ENCODE data around the gene PREX1. TPM values are rescaled to one million over a fixed set of nuclear protein-coding genes. Genes with fewer than 3 reads are reported as not detected.

The PREX1 gene
- polyA plus RNA-seq, 1 experiment: 1.3 TPM

DNA sequence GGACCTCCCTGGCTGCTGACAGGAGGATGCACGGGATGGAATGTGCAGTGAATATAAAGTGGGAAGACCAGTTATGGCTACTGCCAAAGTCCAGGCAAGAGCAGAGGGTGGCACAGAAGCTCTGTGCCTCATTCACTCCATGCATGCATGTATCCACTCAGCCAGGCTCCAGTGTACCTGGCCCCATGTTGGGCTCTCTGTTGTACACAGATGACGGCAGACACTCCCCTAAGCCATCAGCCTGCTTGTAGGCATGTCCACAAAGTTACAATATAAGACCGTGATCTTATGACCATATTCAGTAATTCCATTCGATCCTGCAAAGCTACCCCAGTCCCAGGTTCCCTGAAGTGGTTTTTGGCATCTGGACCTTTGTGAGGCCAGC, 116.8 kb downstream of the PREX1 start:
- DNase-seq (ENCODE audit: low read depth): no peak
- TF ChIP-seq, protein P1, sequence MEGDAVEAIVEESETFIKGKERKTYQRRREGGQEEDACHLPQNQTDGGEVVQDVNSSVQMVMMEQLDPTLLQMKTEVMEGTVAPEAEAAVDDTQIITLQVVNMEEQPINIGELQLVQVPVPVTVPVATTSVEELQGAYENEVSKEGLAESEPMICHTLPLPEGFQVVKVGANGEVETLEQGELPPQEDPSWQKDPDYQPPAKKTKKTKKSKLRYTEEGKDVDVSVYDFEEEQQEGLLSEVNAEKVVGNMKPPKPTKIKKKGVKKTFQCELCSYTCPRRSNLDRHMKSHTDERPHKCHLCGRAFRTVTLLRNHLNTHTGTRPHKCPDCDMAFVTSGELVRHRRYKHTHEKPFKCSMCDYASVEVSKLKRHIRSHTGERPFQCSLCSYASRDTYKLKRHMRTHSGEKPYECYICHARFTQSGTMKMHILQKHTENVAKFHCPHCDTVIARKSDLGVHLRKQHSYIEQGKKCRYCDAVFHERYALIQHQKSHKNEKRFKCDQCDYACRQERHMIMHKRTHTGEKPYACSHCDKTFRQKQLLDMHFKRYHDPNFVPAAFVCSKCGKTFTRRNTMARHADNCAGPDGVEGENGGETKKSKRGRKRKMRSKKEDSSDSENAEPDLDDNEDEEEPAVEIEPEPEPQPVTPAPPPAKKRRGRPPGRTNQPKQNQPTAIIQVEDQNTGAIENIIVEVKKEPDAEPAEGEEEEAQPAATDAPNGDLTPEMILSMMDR (IDR thresholded peaks at IDR 0.05; ENCODE audit: insufficient read depth, low read depth, low read length): no peak
- POLR2A ChIA-PET: no interaction called here
- CTCF ChIA-PET: interaction anchor here (1.3 to 1.6 kb wide), 2 partner anchors 8 to 15 kb away, joined by 3 read pairs; no protein-coding TSS in a partner anchor
- no peak overlapping the region for H3K4me3 ChIP-seq (ENCODE audit: low read depth, low read length)
- no peaks in the 10 kb centered on the region for H3K27me3 ChIP-seq (ENCODE audit: control insufficient read depth, insufficient read depth, low read length)
- H3K36me3 ChIP-seq (ENCODE audit: control insufficient read depth, insufficient read depth, low read length): no peaks in the 10 kb centered on the region

DNA sequence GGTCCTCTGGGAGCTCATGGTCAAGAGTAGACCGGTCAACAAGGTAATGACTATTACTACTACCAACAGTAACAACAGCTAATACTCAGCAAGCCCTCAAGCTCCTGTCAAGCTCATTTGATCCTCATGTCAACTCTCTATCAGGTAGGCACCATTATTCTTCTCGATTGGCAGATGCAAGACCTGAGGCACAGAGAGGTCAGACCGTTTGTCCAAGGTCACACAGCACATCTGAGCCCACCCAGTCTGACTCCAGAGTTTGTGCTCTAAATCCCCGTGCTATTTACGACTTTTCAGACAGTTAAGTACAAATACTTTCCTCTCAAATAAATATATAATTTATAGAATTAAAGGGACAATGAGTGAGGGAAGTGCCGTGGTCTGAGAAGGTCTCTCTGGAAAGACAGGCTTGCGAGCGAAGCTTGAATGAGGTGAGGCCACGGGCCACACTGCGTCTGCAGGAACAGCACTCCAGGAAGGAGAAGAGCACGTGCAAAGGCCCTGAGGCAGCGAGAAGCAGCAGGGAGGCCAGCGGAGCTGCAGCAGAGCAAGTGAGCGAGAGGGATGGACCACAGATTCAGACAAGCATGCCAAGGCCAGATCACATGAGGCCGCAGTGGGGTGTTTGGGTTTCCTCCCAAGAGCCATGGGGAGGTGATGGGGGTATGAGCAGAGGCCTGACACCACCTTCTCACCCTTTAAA, 117.3 kb downstream of the PREX1 start:
- H3K4me3 ChIP-seq (ENCODE audit: low read depth, low read length): no peak overlapping the region
- no peaks in the 10 kb centered on the region for H3K27me3 ChIP-seq (ENCODE audit: control insufficient read depth, insufficient read depth, low read length)
- DNase-seq (ENCODE audit: low read depth): no peak
- ChIA-PET CTCF (interaction anchor here (0.7 to 1.3 kb wide), 2 partner anchors 7 to 11 kb away, joined by 3 read pairs; no protein-coding TSS in a partner anchor), POLR2A (no interaction called here)
- TF ChIP-seq, protein P1 (IDR thresholded peaks at IDR 0.05; ENCODE audit: insufficient read depth, low read depth, low read length): no peak
- no peaks in the 10 kb centered on the region for H3K36me3 ChIP-seq (ENCODE audit: control insufficient read depth, insufficient read depth, low read length)

DNA sequence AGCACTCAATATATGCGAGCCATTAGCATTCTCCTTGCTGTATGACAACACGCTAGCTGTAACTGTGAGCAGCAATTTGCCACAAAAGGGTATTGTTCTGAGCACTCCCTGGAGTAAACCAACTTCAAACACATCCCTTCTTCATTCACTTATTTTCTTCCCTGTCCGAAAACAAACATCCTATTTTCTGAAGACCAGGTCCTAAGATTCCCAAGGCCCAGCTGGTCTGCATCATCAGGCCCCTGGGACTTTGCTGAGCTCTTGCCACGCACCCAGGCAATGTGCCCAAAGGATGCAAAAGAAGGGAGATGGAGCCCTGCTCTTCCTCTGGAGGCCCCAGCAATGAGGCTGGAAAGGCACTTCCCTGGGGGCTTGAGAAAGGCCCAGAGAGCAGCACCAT, 118.1 kb downstream of the PREX1 start:
- TF ChIP-seq, protein P1 (IDR thresholded peaks at IDR 0.05; ENCODE audit: insufficient read depth, low read depth, low read length): no peak
- ChIA-PET POLR2A (no interaction called here), CTCF (interaction anchor here (0.7 kb wide), 1 partner anchor 11 kb away, joined by 3 read pairs; no protein-coding TSS in a partner anchor)
- Histone ChIP-seq H3K27me3 (ENCODE audit: control insufficient read depth, insufficient read depth, low read length) (no peaks in the 10 kb centered on the region), H3K36me3 (ENCODE audit: control insufficient read depth, insufficient read depth, low read length) (no peaks in the 10 kb centered on the region), H3K4me3 (ENCODE audit: low read depth, low read length) (no peak overlapping the region)
- no peak for DNase-seq (ENCODE audit: low read depth)

DNA sequence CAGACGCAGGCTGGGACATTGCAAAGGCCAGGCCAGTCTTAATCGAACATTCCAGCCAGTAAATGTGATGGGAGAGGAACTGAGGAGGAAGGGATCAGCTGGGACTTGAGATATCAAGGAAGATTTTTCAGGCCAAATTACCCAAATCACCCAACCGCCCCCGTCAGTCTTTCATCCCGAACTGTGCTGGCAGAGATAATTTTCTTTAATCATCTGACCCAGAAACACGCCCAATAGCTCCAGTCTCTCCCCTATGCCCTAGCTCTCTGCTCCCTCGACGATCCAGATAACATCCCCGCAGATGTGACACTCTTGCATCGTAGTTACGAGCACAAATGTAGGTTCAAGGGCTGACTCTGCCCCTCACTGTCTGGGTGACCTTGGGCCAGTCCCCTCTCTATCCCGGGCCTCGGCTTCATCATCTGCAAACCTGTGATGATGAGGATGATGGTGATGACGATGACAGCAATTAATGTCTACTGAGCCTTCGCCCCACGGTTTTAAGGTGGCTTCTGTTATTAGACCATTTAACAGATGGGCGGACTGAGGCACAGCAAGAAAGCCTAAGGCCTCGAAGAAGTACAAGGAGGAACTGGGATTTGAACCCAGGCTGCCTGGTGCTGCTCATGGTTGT, 118.6 kb downstream of the PREX1 start:
- Histone ChIP-seq H3K27me3 (ENCODE audit: control insufficient read depth, insufficient read depth, low read length) (no peaks in the 10 kb centered on the region), H3K36me3 (ENCODE audit: control insufficient read depth, insufficient read depth, low read length) (no peaks in the 10 kb centered on the region), H3K4me3 (ENCODE audit: low read depth, low read length) (no peak overlapping the region)
- TF ChIP-seq, protein P1 (IDR thresholded peaks at IDR 0.05; ENCODE audit: insufficient read depth, low read depth, low read length): no peak
- ChIA-PET POLR2A (no interaction called here), CTCF (interaction anchor here (1.2 kb wide), 1 partner anchor 198 kb away, joined by 3 read pairs; no protein-coding TSS in a partner anchor)
- no peak for DNase-seq (ENCODE audit: low read depth)

DNA sequence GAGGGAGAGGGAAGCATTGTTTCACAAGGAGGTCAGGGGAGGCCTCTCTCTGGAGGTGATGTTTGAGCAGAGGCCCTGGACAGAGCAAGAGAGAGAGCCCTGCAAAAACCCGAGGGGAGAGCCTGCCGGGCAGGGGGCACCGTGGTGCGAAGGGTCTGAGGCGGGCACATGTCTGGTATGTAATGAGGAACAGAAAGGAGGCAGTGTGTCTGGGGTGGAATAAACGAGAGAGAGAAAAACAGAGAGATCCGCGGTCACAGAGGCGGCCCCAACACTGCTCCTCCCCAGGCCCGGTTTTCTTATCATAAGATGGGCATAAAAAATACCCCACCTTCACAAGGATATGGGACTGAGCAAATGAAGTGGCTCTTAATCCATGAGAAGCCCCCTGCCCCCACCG, 119.2 kb downstream of the PREX1 start:
- Histone ChIP-seq H3K27me3 (ENCODE audit: control insufficient read depth, insufficient read depth, low read length) (no peaks in the 10 kb centered on the region), H3K36me3 (ENCODE audit: control insufficient read depth, insufficient read depth, low read length) (no peaks in the 10 kb centered on the region), H3K4me3 (ENCODE audit: low read depth, low read length) (no peak overlapping the region)
- ChIA-PET CTCF (interaction anchor here (1.2 kb wide), 1 partner anchor 198 kb away, joined by 3 read pairs; no protein-coding TSS in a partner anchor), POLR2A (no interaction called here)
- DNase-seq (ENCODE audit: low read depth): no peak
- TF ChIP-seq, protein P1 (IDR thresholded peaks at IDR 0.05; ENCODE audit: insufficient read depth, low read depth, low read length): no peak

Data from BJ (cell line).